Measurements from ENCODE around the gene BCL2.

BCL2 gene

GRCh38 chr18:63079114-63079513, 240.5 kb downstream of the BCL2 start:
- no peak for TF ChIP-seq CTCF (IDR thresholded peaks at IDR 0.05; ENCODE audit: borderline replicate concordance, insufficient read depth, low read depth, low read length)
- no peak overlapping the region for H3K4me3 ChIP-seq (ENCODE audit: low read depth, low read length)

- no peak for TF ChIP-seq CTCF (IDR thresholded peaks at IDR 0.05; ENCODE audit: borderline replicate concordance, insufficient read depth, low read depth, low read length)
- H3K4me3 ChIP-seq (ENCODE audit: low read depth, low read length), result no peak overlapping the region
Observed at GRCh38 chr18:63078471-63078870, 241.1 kb downstream of the BCL2 start.

DNA sequence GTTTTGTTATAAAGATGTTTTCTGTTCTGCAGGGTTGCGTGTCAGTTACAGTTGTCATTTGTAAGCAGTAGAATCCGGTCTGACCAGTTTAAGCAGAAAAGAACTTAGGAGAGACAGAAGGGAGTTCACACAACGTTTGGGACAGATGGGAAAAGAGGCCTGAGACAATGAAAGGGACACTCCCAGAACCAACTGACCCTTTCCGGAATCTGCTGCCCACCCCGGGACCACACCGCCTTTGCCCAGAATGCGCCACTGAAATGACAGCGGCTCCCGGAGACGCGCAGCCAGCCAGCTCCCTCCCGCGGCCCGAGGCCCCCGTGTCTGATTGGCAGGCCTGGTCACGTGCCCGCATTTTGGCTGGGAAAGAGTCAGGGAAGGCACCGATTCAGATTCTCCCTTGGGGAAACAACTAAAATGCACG, 244.6 kb downstream of the BCL2 start:
- peak overlapping the region; percentile 48 for H3K4me3 ChIP-seq (ENCODE audit: low read depth, low read length)
- TF ChIP-seq CTCF (IDR thresholded peaks at IDR 0.05; ENCODE audit: borderline replicate concordance, insufficient read depth, low read depth, low read length), result no peak

DNA sequence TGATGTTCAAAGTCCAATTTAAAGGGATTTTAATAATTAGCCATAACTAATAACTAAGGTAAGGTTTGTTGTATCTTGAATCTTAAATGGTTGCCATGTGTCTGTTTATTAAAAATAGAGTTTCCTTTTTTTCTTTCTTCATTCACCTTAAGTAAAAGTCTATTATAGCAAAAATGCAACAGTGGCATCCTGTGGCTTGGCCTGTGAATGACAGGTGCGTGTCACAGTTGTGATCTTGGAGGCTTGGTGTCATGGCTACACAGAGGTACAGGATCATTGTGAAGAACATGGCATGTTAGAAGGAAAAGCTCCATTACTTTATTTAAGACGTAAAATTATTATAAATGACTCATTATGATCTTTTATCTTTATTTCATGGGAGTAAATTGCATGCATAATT, 246.1 kb downstream of the BCL2 start:
- H3K4me3 ChIP-seq (ENCODE audit: low read depth, low read length), result no peak overlapping the region
- TF ChIP-seq CTCF (IDR thresholded peaks at IDR 0.05; ENCODE audit: borderline replicate concordance, insufficient read depth, low read depth, low read length), result peak; percentile 51; the same call in 1 of the 2 replicates

Data from GM12875 (cell line).